RWPE2 (cell line): ENCODE results near the gene MASP2.
"Not testable (repeated sequence)": the region's sequence is repeated elsewhere in the genome, so short reads cannot be mapped to it uniquely, and the experiment has no call there.

Source experiments
- ATAC-seq: fragments of 200-7000 bp; cut with Tn5 transposase; 3 replicates; pipeline ENCODE4 v1.9.1; 2021; ENCODE audit warnings: low read depth
- DNase-seq: peaks from one replicate; pipeline ENCODE4 v3.0.0-alpha.2; 2020; ENCODE audit warnings: low spot score
- H3K27ac ChIP-seq: fragments of 450-650 bp; 2 replicates; pipeline ENCODE4 v1.5.1; 2017; ENCODE audit warnings: mild to moderate bottlenecking; ENCODE audit not compliant: poor library complexity, severe bottlenecking
- H3K27me3 ChIP-seq: fragments of 250-450 bp; sonication (Bioruptor Pico); 2 replicates; pipeline ENCODE4 v1.5.1; 2021; ENCODE audit warnings: mild to moderate bottlenecking, moderate library complexity; ENCODE audit not compliant: insufficient read depth, poor library complexity, severe bottlenecking
- H3K36me3 ChIP-seq: fragments of 250-450 bp; sonication (Bioruptor Pico); 2 replicates; pipeline ENCODE4 v1.5.1; 2020; ENCODE audit warnings: low read depth, mild to moderate bottlenecking, moderate library complexity
- H3K4me1 ChIP-seq: fragments of 250-450 bp; sonication (Bioruptor Pico); 2 replicates; pipeline ENCODE4 v1.5.1; 2021; ENCODE audit warnings: mild to moderate bottlenecking, moderate library complexity; ENCODE audit not compliant: insufficient read depth, poor library complexity, severe bottlenecking
- H3K4me3 ChIP-seq: fragments of 250-450 bp; sonication (Bioruptor Pico); 2 replicates; pipeline ENCODE4 v1.5.1; 2021; ENCODE audit warnings: mild to moderate bottlenecking, moderate library complexity; ENCODE audit not compliant: severe bottlenecking
- H3K9me3 ChIP-seq: fragments of 250-450 bp; sonication (Bioruptor Pico); 2 replicates; pipeline ENCODE4 v1.5.1; 2021; ENCODE audit warnings: mild to moderate bottlenecking, moderate library complexity; ENCODE audit not compliant: severe bottlenecking
- TF ChIP-seq, protein P1 (sequence below): fragments of 450-650 bp; IDR thresholded peaks from one replicate; pipeline ENCODE4 v1.5.1; 2017; ENCODE audit warnings: mild to moderate bottlenecking, moderate library complexity; ENCODE audit not compliant: poor library complexity, severe bottlenecking

Gene MASP2

DNA sequence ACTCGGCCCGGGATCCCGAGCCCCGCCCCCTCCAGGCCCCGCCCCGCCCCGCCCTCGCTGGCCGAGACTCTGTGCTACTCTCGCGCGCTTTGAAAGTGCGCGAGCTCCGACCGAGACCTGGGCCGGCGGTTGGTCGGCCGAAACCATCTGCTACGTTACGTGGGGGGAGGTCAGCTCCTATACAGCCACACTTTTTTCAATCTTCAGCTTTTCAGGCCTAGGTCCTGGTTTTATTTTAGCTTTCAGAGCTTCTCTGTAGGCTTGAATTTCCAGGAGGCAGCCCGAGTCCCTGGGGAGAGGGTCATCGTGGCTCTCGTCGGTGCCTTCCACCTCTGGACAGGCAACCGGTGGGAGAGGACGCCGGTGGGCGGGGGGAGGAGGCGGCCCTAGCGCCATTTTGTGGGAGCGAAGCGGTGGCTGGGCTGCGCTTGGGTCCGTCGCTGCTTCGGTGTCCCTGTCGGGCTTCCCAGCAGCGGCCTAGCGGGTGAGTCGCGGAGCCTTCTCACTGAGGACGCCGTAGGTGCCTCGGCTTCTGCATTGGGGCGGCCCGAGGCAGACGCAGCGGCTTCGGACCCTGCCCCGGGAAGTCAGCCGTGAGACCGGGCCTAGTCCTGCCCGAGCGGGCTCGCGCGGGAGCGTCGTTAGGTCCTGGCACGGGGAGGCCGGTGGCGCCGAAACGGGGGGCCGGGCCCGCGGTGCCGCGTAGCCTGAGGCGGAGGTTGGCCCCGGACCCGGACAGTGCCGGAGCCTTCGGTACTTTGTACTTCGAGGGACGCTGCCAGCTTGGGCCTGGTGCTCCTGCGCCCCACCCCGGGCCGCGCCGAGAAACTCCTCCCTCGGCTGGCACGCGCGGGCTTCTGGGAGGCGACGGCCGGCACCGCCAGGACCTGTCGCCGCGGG is 34.5 kb downstream of the MASP2 start, which contains the start of gene TARDBP:
Gene TARDBP, plus strand, starts transcription at position 395 of the 900 bp plus-strand sequence. CDS start 1,074 bp downstream, outside the sequence.
- TF ChIP-seq, protein P1, sequence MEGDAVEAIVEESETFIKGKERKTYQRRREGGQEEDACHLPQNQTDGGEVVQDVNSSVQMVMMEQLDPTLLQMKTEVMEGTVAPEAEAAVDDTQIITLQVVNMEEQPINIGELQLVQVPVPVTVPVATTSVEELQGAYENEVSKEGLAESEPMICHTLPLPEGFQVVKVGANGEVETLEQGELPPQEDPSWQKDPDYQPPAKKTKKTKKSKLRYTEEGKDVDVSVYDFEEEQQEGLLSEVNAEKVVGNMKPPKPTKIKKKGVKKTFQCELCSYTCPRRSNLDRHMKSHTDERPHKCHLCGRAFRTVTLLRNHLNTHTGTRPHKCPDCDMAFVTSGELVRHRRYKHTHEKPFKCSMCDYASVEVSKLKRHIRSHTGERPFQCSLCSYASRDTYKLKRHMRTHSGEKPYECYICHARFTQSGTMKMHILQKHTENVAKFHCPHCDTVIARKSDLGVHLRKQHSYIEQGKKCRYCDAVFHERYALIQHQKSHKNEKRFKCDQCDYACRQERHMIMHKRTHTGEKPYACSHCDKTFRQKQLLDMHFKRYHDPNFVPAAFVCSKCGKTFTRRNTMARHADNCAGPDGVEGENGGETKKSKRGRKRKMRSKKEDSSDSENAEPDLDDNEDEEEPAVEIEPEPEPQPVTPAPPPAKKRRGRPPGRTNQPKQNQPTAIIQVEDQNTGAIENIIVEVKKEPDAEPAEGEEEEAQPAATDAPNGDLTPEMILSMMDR = no peak
- DNase-seq = peak; percentile 85
- Histone ChIP-seq H3K27me3 (no peaks in the 10 kb centered on the region), H3K36me3 (peaks cover 45% of the 10 kb centered on the region), H3K4me3 (peak within 1 kb of the TSS; percentile 89), H3K27ac (peak within 1 kb of the TSS; percentile 63), H3K4me1 (peaks cover 14% of the 10 kb centered on the region), H3K9me3 (no peaks in the 10 kb centered on the region)
- peak; percentile 83 for ATAC-seq

DNA sequence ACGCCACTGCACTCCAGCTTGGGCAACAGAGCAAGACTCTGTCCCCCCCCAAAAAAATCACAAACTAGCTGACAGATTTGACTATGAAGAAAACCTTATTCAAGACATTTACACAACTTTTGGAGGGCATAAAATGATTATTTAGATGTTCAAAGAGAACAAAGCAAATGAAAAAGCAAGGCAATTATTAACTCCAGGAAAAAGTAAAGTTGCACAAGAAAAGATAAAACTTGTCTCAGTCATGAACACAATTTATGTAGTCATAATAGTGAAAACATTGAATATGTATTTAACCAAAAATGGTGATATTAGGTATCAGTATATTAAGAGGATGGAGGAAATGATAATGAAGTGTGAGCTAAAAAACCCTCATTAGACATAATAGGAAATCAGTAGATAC is 46.5 kb downstream of the MASP2 start:
- ATAC-seq = no peak
- no peak overlapping the region for H3K4me3 ChIP-seq
- TF ChIP-seq, protein P1 = no peak
- DNase-seq = no peak
- no peaks in the 10 kb centered on the region for H3K4me1 ChIP-seq
- H3K27me3 ChIP-seq = no peaks in the 10 kb centered on the region
- no peaks in the 10 kb centered on the region for H3K9me3 ChIP-seq
- H3K36me3 ChIP-seq = no peaks in the 10 kb centered on the region
- H3K27ac ChIP-seq = no peak overlapping the region

DNA sequence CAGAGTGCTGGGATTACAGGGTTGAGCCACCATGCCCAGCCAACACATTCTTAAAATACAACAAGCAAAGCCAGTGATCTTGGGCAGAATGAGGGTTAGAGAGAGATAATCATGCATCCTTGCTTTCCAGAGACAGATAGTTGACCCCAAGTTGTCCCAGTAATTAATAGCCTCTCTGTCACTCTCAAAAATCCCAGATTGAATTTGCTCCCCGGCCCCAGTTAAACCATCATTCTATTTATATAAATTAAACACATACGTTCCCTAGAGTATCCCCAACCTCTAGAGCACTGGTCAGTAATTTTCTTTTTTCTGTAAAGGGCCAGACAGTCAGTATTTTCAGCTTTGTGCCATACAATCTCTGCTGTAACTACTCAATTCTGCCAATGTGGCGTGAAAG is 50.9 kb downstream of the MASP2 start:
- no peak for DNase-seq
- Histone ChIP-seq H3K9me3 (no peaks in the 10 kb centered on the region), H3K27me3 (no peaks in the 10 kb centered on the region), H3K36me3 (no peaks in the 10 kb centered on the region), H3K4me3 (no peak overlapping the region), H3K4me1 (no peaks in the 10 kb centered on the region), H3K27ac (no peak overlapping the region)
- TF ChIP-seq, protein P1 = no peak
- ATAC-seq = no peak

DNA sequence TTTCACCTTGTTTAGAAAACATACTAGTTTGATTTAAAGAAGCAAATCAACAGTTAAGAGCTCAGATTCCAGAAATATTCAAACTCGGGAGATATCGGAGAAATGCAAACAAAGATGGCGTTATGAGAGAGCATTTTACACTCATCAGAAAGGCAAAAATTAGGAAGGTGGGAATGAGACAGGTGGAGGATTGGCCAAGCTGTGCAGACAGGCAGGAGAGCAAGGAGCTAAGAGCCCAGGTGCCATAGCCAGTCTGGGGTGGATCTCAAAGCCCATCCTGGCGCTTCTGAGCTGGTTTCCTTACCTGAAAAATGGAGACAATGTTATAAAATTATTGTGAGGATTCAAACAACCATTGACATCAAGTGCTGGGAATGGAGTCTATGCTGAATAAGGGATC is 54.2 kb downstream of the MASP2 start:
- TF ChIP-seq, protein P1 = no peak
- ATAC-seq (no peak), DNase-seq (no peak)
- Histone ChIP-seq H3K27me3 (no peaks in the 10 kb centered on the region), H3K9me3 (no peaks in the 10 kb centered on the region), H3K27ac (no peak overlapping the region), H3K36me3 (no peaks in the 10 kb centered on the region), H3K4me1 (no peaks in the 10 kb centered on the region), H3K4me3 (no peak overlapping the region)

DNA sequence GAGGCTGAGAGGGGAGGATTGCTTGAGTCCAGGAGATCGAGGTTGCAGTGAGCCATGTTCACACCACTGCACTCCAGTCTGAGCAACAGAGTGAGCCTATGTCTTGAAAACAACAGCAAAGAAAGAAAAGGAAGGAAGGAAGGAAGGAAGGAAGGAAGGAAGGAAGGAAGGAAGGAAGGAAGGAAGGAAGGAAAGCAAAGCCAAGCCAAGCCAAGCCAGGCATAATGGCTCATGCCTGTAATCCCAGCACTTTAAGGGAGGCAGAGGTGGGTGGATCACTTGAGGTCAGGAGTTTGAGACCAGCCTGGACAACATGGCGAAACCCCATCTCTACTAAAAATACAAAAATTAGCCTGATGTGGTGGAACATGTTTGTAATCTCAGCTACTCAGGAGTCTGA is 55.0 kb downstream of the MASP2 start:
- DNase-seq, ATAC-seq, H3K27ac ChIP-seq: not testable (repeated sequence)

More for the DNA sequence above, 55.0 kb downstream of the MASP2 start:
- not testable (repeated sequence) for H3K27me3 ChIP-seq, H3K4me1 ChIP-seq, H3K36me3 ChIP-seq, H3K9me3 ChIP-seq, H3K4me3 ChIP-seq
